PC-3 (cell line): ENCODE data around the gene CCDC30.

ENCODE experiments used
- CTCF ChIP-seq: fragments of 300-600 bp; sonication (generic); conservative IDR thresholded peaks from 2 replicates; pipeline ENCODE4 v1.5.1; 2017; ENCODE audit warnings: antibody characterized with exemption, low read depth, mild to moderate bottlenecking, low read length
- EZH2 ChIP-seq: fragments of 300-600 bp; sonication (generic); IDR thresholded peaks from one replicate; pipeline ENCODE4 v1.6.1; 2017; ENCODE audit warnings: antibody characterized with exemption, mild to moderate bottlenecking, low read length; ENCODE audit not compliant: unreplicated experiment

GRCh38 chr1:42676534-42677087 is 213.5 kb downstream of the CCDC30 start:
- TF ChIP-seq CTCF (no peak), EZH2 (no peak)
